CD4-positive, alpha-beta T cell treated with Interferon gamma for 1 hour (primary cell): ENCODE data around the gene CLRN3.

ENCODE experiments used
- DNase-seq: peaks from one replicate; pipeline ENCODE4 v3.0.0-alpha.2; 2020

Gene CLRN3

DNA sequence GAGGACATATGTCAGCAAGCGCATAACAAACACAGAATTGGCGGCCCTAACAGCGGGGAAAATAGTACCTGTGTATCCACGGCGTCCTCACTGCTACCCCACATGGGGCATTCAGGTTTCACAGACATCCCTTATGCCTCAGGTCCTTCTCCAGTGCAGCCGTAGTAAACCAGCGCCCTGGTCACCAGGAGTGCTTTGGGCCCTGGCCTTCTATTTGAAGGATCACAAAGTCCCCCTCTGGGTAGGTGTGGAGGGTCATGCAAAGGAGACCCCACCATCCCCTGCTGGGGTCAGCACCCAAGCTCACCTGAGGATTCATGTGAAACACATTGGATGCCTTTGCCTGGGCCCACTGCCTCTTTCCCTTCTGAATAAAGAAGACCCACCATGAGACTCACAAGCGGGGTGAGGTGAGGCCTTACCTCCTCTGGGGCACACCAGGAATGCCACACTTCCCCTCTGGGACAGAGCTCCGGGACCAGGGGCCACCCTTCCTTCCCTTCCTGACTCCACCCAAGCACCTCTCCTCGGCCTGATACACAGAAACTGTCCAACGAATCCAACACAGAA is 18.8 kb downstream of the CLRN3 start:
- no peak for DNase-seq

DNA sequence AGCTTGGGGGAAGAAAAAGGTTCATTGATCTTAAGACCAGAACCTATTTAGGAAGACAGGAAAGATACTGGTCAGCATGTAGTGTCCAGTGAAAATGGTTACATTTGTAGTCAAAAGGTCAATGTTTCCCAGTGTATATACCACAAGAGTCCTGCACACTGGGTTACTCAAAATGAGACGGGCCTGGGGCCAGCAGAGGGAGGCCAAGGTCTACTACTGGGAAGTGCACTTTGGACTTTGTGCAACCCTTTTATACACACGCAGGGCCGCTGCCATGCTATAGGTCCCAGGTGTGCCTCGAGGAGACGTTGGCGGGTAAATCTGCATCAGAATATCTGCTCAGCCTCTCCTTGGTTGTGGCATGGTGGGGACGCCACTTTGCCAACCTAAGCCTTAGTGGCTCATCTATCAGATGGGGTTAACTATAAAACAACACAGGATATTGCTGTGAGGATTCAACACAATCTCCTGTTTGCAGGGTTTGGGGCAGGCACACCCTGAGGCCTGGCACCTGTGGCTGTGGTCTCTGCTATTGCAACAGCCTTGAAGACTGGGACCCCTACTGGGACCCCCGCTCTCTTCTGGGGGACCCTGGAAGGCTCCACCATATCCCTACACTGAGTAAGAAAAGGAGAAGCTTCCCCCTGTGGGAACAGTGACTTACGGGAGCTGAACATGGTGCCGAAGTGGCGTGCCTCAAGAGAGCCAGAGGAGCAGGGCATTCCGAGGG is 19.7 kb downstream of the CLRN3 start:
- no peak for DNase-seq

DNA sequence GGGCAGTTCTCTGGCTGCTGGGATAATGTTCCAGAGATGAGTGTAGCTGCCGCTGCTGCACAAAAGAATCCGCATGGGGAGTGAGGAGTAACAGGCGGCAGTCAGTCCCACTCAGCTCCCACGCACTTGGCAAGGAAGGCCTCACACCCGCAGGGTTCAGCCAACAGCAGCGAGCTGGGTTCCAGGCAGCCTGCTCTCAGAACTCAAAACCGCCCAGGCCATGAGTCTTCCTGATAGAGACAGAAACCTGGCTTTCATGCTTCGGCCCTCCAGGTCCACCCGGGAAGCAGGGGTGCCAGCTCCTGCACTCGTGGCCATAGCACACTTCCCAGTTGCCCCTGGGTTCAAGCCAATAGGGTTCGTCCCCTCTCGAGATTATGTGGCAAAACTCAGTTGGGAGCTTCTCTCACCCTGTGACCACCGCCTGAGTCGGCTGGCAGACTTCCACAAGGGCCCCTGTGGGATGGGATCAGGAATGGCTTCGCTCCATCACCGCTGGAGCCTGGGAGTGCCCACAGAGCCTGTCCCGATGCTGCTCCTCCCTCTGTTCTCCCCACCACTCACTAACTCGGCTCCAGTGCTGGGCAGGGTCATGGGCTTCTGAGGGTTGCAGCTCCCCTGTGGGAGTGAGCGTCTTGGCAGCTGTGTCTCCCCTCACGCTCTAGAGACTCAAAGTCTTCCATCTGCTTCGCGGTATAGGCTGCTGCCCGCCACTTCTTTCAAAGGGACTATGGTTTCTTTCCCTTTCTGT is 20.6 kb downstream of the CLRN3 start:
- no peak for DNase-seq

DNA sequence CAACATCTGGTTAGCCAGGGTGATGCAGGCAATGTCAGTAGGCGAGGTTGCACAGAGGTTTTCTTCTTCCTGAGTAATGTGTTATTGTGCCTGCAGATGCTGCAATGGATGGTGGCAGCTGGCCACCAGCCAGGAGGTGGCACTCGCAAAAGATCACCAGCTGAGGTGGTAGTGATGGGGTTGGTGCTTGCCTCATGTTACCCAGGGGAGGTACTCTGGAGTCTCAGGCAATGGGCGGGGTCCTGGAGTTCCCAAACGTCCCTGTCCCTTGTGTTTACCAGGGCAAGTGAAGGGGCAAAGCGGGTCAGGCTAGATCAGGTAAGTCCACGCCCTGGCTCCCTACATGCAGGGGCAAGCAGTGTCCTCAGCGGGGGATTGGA is 21.1 kb downstream of the CLRN3 start:
- no peak for DNase-seq

DNA sequence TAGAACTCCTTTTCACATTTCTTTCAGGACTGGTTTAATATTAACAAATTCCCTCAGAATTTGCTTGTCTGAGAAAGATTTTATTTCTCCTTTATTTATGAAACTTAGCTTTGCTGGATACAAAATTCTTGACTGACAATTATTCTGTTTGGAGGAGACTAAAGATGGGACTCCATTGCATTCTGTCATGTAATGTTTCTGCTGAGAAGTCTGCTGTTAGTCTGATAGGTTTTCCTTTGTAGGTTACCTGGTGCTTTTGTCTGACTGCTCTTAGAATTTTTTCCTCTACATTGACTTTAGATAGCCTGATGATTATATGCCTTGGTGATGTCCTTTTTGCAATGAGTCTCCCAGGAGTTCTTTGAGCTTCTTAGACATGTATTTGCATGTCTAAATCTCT is 23.4 kb downstream of the CLRN3 start:
- DNase-seq = no peak

DNA sequence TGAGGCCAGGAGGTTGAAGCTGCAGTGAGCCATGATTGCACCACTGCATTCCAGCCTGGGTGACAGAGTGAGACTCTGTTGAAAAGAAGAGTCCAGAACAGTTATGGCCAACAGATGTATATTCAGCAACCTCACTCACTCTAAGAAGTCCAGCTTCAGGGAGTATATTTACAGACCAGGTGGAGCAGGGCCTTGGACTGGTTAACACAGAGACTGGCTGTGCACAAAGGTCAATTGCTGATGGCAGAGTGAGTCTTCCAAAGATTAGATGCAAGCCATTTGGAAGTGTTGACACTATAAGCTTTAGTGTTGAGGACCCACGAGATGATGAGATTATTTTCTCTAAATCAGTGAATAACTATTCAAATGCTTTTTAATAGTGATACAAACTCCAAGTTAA is 24.9 kb downstream of the CLRN3 start:
- no peak for DNase-seq

DNA sequence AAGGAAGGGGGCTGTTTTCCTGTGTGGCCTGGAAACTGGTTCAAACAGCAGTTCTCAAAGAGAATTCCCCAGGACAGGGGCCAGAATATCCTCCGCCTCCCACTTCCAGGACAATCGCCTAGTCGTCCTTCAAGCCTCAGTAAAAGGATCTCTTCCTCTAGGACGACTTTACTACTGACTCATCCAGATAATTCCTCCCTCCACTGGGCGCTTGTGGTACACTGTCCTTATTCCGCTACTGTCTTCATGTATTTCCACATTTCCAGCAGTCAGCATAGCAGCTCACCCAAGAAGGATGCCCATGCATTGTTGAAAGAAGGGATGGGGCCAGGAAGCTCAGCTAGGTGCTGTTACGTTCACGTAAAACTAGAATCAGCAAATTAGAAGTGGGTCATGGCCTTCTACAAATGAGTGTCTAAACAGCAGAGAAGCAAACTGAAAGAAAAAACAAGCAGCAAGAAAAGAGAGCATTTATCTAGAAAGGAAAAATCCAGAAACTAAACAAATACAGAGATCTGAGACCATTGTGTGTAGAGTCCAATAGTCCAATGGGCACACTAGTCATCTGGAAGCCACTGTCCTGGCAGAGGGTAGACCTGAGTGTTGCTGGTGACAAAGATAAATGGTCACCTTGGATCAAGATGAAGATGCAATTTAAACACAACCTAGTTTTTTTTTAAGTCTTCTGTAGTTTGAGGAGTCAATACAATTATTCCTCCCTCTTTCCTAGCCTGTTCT is 26.3 kb downstream of the CLRN3 start:
- DNase-seq = no peak

DNA sequence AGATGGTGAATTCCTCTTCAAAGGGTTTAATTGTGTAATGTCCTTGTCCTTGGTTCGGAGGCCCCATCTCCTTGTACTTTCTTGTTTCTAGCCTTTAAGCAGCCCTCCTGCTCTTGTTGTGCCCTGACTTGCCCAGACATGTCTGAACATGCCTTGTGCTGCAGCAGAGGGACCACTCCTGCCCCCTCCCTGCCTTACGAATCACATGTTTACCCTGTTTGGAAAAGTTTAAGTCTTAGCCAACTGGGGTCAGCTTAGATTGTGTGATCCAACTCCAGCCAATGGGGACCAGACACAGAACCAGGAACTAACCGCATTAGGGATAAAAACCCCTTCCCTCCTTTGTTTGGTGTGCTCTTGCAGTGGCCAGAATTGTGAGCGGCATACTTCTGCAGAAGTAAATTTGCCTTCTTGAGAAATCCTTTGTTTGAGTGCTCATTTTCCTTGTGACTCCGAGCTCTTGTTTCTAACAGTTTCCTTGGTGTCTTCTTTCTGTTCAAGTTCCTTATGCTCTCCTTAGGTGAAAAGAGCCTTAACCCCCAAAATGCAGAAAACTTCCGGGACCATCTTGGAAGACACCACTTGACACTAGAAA is 29.4 kb downstream of the CLRN3 start:
- DNase-seq = no peak

DNA sequence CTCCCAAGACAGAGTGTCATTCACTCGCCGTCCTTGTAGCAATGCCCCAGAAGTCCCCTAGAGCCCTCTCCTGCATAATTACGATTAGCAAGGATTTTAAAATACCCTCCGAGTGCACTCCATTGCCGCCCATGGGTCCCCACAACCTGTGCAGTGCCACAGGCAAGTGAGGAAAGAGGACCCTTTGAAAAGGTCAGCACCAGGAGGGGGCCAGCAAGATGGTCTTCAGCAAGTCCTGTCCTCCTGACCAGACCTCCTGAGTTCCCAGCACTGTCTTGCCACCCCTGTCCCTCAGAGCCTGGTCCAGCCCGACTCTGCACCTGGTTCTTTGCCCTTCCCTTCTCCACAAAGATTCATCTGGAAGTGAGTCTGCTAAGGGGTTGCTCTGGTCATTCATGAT is 32.1 kb downstream of the CLRN3 start:
- DNase-seq = no peak

DNA sequence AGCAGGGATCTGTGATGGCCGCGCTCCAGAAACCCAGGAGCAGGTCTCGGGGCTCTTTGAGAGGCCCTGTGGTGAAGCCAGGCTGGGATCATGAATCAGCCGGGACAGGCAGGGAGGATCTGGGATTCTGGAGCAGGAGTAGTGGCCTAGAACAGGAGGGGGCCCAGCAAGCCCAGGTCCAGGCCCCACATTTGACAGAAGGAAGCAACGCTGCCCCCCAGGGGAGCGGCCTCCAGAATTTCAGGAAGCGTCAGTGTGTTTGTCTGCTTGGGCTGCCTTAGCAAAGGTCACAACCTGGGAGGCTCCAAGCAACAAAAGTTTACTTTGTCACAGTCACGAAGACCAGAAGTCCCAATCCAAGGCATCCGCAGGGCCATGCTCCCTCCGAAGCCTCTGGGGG is 36.8 kb downstream of the CLRN3 start:
- DNase-seq = no peak

DNA sequence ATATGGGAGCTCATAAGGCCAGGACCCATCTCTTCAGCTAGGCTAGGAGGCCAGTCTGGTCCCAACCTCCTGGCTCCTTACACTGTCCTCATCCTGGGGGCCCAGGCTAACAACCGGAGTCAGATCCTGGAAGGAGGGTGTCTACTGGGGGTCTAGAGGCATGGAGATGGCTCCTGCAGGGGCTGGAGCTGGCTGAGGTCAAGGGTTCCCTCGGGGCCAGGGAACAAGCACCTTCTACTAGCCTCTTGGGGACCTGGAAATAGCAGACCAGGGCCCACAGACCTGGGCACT is 37.2 kb downstream of the CLRN3 start:
- DNase-seq = no peak

DNA sequence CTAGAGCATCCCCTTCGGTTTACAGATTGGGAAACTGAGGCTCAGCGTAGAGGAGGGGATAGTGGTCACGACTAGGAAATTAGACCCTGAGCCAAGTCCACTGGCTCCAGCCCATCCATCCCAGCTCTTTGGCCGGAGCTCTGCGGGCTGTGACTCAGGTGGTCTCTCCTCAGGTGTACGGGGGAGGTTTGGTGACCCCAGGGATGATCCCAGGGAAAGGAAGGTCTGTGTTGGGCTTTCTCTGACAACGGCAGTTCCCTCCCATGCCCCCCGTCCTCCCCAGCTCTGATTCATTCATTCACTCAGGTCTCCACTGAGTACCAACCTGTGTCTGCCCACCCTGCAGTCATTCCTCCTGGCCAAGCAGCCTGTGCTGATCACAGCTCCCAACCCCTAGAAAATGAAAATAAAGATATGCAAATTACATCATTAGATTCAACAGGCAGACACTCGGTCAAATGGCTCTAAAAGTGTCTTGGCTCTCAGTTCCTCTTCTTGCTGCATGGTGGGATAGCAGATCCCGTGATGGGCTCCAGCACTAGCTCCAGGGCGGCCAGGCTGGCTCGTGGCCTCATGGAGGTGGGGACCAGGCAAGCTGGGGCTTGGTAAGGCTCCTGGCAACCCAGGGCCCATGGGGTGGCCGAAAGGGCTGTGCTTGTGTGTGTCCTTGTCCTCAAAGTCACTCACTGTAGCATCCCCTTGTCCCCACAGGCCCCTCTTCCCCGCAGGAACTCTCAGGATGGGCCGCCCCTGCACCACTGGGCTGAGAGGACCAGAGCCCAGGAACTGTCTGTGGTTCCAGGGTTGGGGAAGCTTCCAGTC is 37.8 kb downstream of the CLRN3 start:
- peak; percentile 18 for DNase-seq

DNA sequence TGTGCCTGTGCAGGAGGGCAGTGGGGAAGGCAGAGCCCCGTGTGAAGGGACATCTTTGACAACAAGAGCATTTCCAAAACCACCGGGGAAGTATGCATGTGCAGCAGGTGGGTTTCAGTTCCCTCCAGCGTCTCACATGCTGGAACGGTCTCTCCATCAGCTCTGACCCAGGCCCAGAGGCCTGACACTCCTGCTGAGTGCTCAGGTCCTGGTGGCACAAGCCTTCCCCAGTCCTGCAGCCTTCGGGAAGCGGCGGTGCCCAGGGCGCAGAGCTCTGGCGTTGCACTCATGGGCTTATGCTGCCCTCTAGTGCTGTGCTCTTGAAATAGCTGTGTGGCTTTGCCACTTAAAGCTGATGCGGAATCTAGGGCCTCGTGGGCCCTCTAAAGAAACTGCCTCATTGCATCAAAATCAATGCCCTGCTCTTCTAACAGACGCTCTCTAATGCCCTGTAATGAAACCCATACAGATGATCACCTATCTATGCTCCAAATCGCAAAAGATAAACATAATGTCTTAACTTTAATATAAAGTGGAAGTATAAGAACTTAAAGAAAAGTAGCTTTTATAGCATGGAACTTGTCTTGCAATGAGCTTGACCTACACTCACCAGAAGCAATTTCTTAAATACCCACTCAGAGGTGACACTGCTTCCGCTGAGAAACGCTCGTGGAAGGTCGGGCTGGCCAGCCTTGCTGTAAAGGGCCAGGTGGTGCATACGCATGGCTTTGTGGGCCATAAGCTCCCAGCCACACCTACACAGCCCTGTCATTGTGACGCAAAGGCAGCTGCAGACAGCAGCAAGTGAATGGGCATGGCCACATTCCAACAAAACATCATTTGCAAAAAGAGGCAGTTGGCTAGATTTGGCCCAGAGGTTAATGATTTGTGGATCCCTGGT is 38.6 kb downstream of the CLRN3 start:
- DNase-seq = peak; percentile 45

DNA sequence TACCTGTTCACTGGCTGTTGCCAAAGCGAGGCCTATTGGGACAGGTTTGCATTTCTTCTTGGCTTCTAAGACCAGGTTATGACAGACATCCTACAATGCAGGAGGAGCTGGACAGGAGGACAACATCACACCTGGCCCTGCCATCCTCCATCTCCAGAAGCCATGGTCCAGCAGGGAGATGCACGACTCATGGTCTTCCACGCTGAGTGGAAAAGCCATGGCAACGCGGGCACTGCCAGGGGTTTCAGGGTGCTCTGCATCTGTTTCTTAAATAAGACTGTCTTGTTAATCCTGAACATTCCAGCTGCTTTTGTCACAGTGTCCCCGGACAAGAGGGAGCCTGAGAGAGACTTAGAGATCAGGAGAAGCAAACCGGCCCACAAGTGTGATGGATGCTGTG is 40.3 kb downstream of the CLRN3 start:
- DNase-seq = no peak

DNA sequence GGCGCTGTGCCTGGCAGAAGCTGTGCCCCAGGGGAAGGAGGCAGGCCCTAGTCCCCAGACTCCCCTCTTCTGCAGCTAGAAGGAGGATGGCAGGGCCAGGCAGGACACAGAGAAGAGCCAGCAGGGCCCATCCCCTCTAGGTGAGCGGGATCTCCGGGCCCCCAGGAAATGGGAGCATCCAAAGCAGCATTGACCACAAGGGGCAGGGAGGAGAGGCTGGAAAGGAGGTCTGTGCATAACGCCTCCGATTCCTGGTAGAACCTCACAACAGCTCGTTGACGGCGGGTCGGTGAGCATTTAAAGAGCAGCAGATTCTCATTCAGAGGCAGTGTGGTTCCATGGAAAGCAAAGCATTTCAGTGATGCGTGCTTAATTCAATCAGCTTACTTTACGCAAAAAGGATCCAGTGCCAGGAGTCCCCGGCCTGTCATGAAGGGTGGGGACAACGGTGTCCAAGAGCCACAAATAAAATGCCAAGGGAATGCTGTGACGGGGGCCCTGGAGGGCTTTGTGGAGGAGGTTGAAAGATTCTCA is 41.0 kb downstream of the CLRN3 start:
- no peak for DNase-seq

DNA sequence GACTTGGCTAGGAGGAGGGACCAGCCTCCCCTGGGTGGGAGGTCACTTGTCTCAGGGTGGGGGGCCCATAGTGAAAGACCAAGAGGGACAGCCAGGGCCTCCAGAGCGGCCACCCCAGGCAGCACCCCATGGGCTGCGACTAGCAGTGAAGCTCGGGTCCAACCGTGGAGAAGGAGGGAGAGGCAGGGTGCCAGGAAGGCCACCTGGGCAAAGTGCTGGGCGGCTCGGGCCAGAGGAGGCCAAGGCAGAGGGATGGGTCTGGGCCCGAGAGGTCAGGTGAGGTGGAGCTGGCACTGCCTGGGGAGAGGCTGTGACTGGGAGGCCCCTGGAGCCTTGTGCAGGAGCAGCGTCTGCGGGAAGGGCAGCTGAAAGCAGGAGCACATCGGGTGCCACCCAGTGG is 41.8 kb downstream of the CLRN3 start:
- DNase-seq = no peak

DNA sequence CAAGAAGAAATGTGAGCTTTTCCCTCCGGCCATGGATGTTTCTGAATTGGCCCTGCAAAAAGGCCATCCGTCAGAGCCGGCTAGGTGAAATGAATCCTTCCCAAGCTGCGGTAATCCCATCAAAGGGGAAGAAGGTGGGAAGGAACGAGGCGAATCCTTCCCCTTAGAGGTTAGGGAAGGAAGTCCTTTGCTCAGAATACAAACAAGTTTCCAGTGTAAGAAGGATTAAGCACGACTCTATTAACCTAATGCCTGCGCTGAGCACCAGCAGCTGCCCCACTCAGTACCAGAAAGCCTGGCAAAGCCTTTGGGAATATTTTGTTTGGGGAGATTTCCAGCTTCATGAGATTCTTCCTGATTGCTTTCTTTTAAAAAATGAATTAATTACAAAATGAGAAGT is 42.8 kb downstream of the CLRN3 start:
- no peak for DNase-seq

DNA sequence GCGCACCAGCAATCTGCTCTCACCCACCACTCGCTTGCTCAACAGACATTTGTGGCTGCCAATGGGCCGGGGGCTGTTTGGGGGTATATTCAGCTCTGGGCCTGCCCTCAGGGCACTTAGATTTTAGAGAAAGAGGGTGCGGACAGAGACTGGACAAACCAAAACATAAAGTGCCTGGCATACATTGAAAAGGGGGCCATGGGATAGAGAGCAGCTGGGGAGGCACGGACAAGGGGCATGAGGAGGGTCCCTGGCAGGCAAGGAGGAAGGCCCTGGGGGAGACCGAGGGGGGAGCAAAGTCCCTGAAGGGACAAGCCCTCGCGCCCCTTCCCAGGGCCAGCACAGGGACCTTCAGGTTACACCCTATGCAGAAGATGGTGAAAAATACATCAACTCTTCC is 43.5 kb downstream of the CLRN3 start:
- no peak for DNase-seq

DNA sequence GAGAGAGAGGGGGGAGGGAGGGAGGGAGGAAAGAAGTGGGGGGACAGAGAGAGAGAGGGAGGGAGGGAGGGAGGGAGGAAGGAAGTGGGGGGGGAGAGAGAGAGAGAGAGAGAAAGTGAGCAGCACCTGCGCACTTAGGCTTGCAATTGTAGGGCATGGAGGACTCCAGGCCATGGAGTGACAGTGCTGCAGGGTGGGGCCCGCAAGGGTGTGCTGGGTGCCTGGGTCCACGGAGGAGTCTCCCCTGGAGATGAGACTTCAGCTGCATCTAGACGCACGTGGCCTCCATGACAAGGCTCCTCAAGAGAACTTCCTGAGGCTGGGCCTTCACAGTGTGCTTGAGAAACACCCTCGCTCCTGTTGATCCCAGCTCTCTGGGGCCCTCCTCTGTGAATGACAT is 44.5 kb downstream of the CLRN3 start:
- no peak for DNase-seq

DNA sequence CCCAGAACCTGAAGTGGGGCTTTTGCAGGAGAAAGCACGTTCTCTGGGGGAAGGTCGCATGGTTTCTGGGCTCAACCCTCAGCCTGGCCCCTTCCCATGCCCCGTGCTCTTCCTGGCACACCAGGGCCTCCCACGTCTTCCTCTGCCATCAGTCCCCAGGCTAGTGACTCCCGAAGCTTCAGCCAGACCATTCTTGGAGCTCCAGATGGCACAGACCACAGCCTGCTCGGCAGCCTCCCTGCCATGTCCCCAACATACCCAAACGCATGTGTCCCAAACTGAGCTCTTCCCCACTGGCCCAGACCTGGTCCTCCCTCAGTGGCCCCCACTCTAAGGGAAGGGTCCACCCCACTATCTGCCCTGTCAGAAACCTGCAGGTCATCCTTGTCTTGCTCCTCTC is 47.0 kb downstream of the CLRN3 start:
- DNase-seq = no peak

DNA sequence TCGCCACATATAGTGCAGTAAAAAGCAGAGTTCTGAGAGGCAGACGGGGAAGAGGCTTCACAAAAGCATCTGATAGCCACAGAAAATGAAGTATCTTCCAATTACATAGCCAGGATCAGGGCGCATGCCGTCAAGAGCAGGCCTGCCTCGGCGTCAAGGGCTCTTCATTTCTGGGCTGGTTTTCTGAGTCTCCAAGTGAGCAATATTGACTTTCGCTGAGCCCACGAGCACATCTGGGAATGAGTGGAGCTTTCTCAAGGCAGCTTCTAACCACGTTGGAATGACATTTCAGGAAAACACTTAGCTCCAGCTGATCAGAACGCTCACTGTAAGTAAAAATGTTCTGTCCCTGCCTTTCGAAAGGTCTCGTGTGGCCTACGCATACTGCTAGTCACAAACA is 51.9 kb downstream of the CLRN3 start:
- DNase-seq = no peak
